ENCODE results near the gene EEF2KMT. TPM values are rescaled to one million over a fixed set of nuclear protein-coding genes. Genes with fewer than 3 reads are reported as not detected.

EEF2KMT gene
- total RNA-seq, 1 donor from 2014 or later = 12.9 TPM

DNA sequence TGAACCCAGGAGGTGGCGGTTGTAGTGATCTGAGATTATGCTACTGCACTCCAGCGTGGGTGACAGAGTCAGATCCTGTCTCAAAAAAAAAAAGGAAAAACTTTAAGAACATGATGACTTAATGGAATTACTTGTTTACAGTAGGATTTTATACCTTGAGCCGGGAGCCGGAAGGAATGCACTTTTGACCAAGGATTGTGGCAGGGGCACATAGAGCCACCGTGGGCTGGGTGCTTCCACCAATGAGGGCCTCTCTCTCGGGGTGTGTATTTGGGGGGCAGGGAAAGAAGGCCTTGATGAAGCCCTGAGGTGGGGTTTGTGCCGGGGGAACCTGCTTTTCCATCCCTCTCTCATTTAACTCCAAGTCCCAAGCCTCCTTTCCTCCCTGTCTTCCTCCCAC, 57.1 kb downstream of the EEF2KMT start:
- Mint-ChIP-seq H3K27ac (ENCODE audit: unreplicated experiment) (no peak overlapping the region), H3K27me3 (ENCODE audit: unreplicated experiment) (peaks cover 1% of the 10 kb centered on the region), H3K36me3 (ENCODE audit: unreplicated experiment) (no peaks in the 10 kb centered on the region), H3K4me3 (ENCODE audit: unreplicated experiment) (no peak overlapping the region), H3K9me3 (ENCODE audit: unreplicated experiment) (peaks cover 2% of the 10 kb centered on the region), H3K4me1 (ENCODE audit: low read depth, unreplicated experiment) (no peaks in the 10 kb centered on the region)
- TF ChIP-seq, protein P1, sequence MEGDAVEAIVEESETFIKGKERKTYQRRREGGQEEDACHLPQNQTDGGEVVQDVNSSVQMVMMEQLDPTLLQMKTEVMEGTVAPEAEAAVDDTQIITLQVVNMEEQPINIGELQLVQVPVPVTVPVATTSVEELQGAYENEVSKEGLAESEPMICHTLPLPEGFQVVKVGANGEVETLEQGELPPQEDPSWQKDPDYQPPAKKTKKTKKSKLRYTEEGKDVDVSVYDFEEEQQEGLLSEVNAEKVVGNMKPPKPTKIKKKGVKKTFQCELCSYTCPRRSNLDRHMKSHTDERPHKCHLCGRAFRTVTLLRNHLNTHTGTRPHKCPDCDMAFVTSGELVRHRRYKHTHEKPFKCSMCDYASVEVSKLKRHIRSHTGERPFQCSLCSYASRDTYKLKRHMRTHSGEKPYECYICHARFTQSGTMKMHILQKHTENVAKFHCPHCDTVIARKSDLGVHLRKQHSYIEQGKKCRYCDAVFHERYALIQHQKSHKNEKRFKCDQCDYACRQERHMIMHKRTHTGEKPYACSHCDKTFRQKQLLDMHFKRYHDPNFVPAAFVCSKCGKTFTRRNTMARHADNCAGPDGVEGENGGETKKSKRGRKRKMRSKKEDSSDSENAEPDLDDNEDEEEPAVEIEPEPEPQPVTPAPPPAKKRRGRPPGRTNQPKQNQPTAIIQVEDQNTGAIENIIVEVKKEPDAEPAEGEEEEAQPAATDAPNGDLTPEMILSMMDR (IDR thresholded peaks at IDR 0.05; ENCODE audit: partially characterized antibody, unreplicated experiment) = no peak
- DNase-seq = no peak

DNA sequence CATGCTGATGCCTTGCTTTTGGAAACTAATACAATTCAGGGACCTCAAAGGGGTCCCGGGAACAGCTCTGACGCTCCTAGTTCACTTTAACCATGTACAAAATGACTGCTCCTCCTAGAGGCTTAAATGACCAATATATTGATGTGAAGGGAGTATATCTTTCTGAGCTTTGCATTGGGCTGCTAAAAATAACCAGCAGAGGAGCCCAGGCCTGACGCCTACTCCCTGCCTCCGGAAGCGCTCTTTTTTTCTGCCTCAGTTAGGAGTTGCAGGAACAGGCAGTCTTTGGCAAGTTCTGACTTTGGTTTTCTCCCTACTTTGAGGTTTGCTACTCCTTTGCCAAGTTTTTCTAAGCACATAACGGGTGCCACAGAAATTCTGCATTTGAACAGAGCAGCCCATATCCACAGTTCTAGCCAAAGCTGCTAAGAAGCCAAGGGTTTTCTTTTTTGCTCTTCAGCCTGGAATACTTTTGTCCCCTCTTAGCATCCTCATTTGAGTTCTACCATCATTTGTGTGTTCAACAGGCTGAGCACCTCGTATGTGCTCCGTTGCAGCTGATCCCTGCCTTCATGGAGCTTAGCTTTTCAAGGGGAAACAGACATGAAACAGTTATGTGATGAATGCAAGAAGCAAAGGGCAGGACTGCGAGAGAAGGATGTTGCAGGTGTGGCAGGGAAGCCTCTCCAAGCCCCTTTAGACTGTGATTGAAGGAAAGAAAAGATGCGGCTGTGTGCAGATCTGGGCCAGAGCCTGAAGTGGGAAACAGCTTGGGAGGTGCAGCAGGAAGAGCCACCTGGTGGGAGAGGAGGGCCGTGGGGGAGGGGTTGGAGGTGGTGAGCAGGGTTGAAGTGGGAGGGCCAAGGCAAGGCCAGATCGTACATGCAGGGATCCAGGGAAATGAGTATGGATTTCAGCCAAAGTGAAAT, 61.1 kb downstream of the EEF2KMT start:
- Mint-ChIP-seq H3K9me3 (ENCODE audit: unreplicated experiment) (peaks cover 8% of the 10 kb centered on the region), H3K4me3 (ENCODE audit: unreplicated experiment) (no peak overlapping the region), H3K36me3 (ENCODE audit: unreplicated experiment) (no peaks in the 10 kb centered on the region), H3K27me3 (ENCODE audit: unreplicated experiment) (peaks cover 10% of the 10 kb centered on the region), H3K4me1 (ENCODE audit: low read depth, unreplicated experiment) (peaks cover 2% of the 10 kb centered on the region), H3K27ac (ENCODE audit: unreplicated experiment) (no peak overlapping the region)
- no peak for DNase-seq
- TF ChIP-seq, protein P1 (IDR thresholded peaks at IDR 0.05; ENCODE audit: partially characterized antibody, unreplicated experiment) = no peak

DNA sequence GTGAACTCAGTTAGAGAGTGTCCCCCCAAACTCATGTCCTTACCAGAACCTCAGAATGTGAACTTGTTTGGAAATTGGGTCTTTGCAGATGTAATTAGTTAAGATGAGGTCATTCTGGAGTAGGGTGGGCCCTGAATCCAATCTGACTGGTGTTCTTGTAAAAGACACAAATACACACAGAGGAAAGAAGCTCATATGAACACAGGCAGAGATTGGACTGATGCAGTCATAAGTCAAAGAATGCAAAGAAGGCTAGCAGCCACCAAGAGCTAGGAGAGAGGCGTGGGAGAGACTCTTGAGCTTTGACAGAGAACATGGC, 61.7 kb downstream of the EEF2KMT start:
- no peak overlapping the region for H3K27ac Mint-ChIP-seq (ENCODE audit: unreplicated experiment)
- H3K4me1 Mint-ChIP-seq (ENCODE audit: low read depth, unreplicated experiment) = peaks cover 2% of the 10 kb centered on the region
- H3K4me3 Mint-ChIP-seq (ENCODE audit: unreplicated experiment) = no peak overlapping the region
- DNase-seq = no peak
- peaks cover 10% of the 10 kb centered on the region for H3K27me3 Mint-ChIP-seq (ENCODE audit: unreplicated experiment)
- TF ChIP-seq, protein P1 (IDR thresholded peaks at IDR 0.05; ENCODE audit: partially characterized antibody, unreplicated experiment) = no peak
- H3K9me3 Mint-ChIP-seq (ENCODE audit: unreplicated experiment) = peaks cover 8% of the 10 kb centered on the region
- no peaks in the 10 kb centered on the region for H3K36me3 Mint-ChIP-seq (ENCODE audit: unreplicated experiment)

Other genes starting within 250 kb of the EEF2KMT start
- gene PPL, start 160.6 kb downstream of the EEF2KMT start, total RNA-seq (ENCODE audit: unreplicated experiment) = 4.7 TPM
- gene SEC14L5, start 139.5 kb downstream of the EEF2KMT start, total RNA-seq (ENCODE audit: unreplicated experiment) = 3.1 TPM
- gene NAGPA, start 63.9 kb downstream of the EEF2KMT start, total RNA-seq (ENCODE audit: unreplicated experiment) = 9.7 TPM
- not detected for gene C16orf89, start 31.8 kb downstream of the EEF2KMT start, total RNA-seq (ENCODE audit: unreplicated experiment)
- 18.8 TPM for gene ALG1, start 26.0 kb downstream of the EEF2KMT start, total RNA-seq (ENCODE audit: unreplicated experiment)